Ovary (tissue), 9 donors: ENCODE data around the gene RAC2. TPM values are rescaled to one million over a fixed set of nuclear protein-coding genes. Genes with fewer than 3 reads are reported as not detected.
"Not testable (repeated sequence)": the region's sequence is repeated elsewhere in the genome, so short reads cannot be mapped to it uniquely, and the experiment has no call there.

Source experiments
- DNase-seq, 5 donors: peaks; one replicate each; pipeline ENCODE4 v3.0.0-alpha.2; 2019 to 2020
- H3K27ac ChIP-seq, 2 donors: fragments of 200-600 bp; one replicate each; pipeline versions ENCODE4 v1.5.1 to v1.8.0; 2019 to 2022
- H3K27me3 ChIP-seq: fragments of 200-600 bp; one replicate; pipeline ENCODE4 v1.8.0; 2022
- H3K36me3 ChIP-seq: fragments of 200-600 bp; sonication (generic); one replicate; pipeline ENCODE4 v1.5.1; 2019
- H3K4me1 ChIP-seq: one replicate; pipeline ENCODE4 v1.8.1; 2013; ENCODE audit warnings: mild to moderate bottlenecking, moderate library complexity; ENCODE audit not compliant: insufficient read depth
- H3K4me3 ChIP-seq: fragments of 200-600 bp; sonication (generic); one replicate; pipeline ENCODE4 v1.5.1; 2017
- H3K9me3 ChIP-seq, 2 donors: fragments of 200-600 bp in 1 of 2; sonication (generic) in 1 of 2; one replicate each; pipeline versions ENCODE4 v1.5.1 to v1.8.1; 2013 to 2019; ENCODE audit warnings: mild to moderate bottlenecking in 1 of 2, moderate library complexity in 1 of 2
- CTCF ChIP-seq, 3 donors: fragments of 450-650 bp in 2 of 3; fragments of 200-600 bp in 1 of 3; IDR thresholded peaks; one replicate each; pipeline versions ENCODE4 v1.5.1 to v1.8.0; 2016 to 2022; ENCODE audit warnings: antibody characterized with exemption in 3 of 3, mild to moderate bottlenecking in 1 of 3
- EP300 ChIP-seq: sonication (generic); formaldehyde crosslinking; IDR thresholded peaks from one replicate; pipeline ENCODE4 v1.6.1; 2017; ENCODE audit warnings: antibody characterized with exemption
- POLR2A ChIP-seq: fragments of 450-650 bp; IDR thresholded peaks from one replicate; pipeline ENCODE4 v1.6.1; 2017; ENCODE audit warnings: antibody characterized with exemption, mild to moderate bottlenecking, moderate library complexity
- WGBS, 3 donors: extraction: QIAGEN DNeasy Blood & Tissue Kit in 1 of 3; methylation state at CpG; one replicate each; pipeline versions ENCODE4 v1.1.5 to v1.1.7; 2013 to 2017; 5-methylcytosine and 5-hydroxymethylcytosine counted together
- intact Hi-C, 4 donors: fragments of 100-400 bp; cut with DNase I; formaldehyde crosslinking; loops; one replicate each; pipeline versions ENCODE4 v1.11.0 to v1.15.1; 2022 to 2023
- polyA plus RNA-seq, 2 donors: library from polyadenylated mRNA; stranded (reverse); fragments of 200-250 nt in 1 of 2; fragments of 350-450 nt in 1 of 2; fragmentation: Illumina TruSeq in 1 of 2; extraction: RNeasy Lipid Tissue Mini Kit (QIAGEN cat#74804) in 1 of 2; gene quantifications; one replicate each; pipeline ENCODE4 v1.2.3, GENCODE V29; 2013 to 2014
- total RNA-seq, 7 donors: library from RNA; depleted of rRNA in 2 of 7; stranded (reverse); fragments of >200 nt in 2 of 7; fragmentation: NEBNext Ultra II Directional in 3 of 7; extraction: Animal tissue kit (Norgen Biotek cat#: 25700) in 3 of 7; gene quantifications; one replicate each; pipeline versions ENCODE4 v1.1.0 to v1.2.4, GENCODE V29; 2016 to 2023
- donor health status: DM: no; HTN: no; CAD: no; lungs with moderate emphysema.
- donor health status: DM: no; HTN: no; CAD: no.
- donor health status: Bipolar disorder and iron deficiency.
- donor health status: DM: yes; HTN: yes; CAD: no.
- donor health status: DM: no; HTN: no; CAD: no.
- donor health status: DM: yes; HTN: yes; CAD: no.

RAC2 gene
- total and polyA plus RNA-seq, 9 donors = 2.3 to 18.4 (median 6.0) TPM

GRCh38 chr22:37254867-37255233 lies 10.8 kb upstream of the RAC2 start:
- TF ChIP-seq POLR2A (no peak), EP300 (no peak), CTCF (IDR thresholded peaks at IDR 0.05) (no peak)
- H3K9me3 ChIP-seq = no peaks in the 10 kb centered on the region
- 43 to 47% (median 46%) methylated on average over 5 of the region's 5 CpGs for WGBS, 3 donors

GRCh38 chr22:37254209-37254866 lies 10.3 kb upstream of the RAC2 start:
- WGBS, 3 donors = 72 to 80% (median 77%) methylated on average over 5 of the region's 5 CpGs
- Histone ChIP-seq H3K36me3 (no peaks in the 10 kb centered on the region), H3K27me3 (no peaks in the 10 kb centered on the region), H3K4me3 (no peak overlapping the region), H3K9me3 (no peaks in the 10 kb centered on the region), H3K4me1 (no peaks in the 10 kb centered on the region), H3K27ac (no peak overlapping the region)
- no peak for DNase-seq
- no peak for TF ChIP-seq POLR2A
- no peak for TF ChIP-seq EP300
- TF ChIP-seq CTCF (IDR thresholded peaks at IDR 0.05) = no peak
- intact Hi-C loops = loop anchor here in 1 of 4 donors (10.0 kb wide), 1 partner anchor 90 kb away; no protein-coding TSS in a partner anchor

More at GRCh38 chr22:37254867-37255233, 10.8 kb upstream of the RAC2 start:
- no peak overlapping the region for H3K27ac ChIP-seq
- no peaks in the 10 kb centered on the region for H3K27me3 ChIP-seq
- H3K36me3 ChIP-seq = no peaks in the 10 kb centered on the region
- no peak for DNase-seq
- H3K4me3 ChIP-seq = no peak overlapping the region
- no peaks in the 10 kb centered on the region for H3K4me1 ChIP-seq
- intact Hi-C loops = loop anchor here in 1 of 4 donors (10.0 kb wide), 1 partner anchor 90 kb away; no protein-coding TSS in a partner anchor

GRCh38 chr22:37253126-37253660 lies 9.1 kb upstream of the RAC2 start:
- Histone ChIP-seq H3K27me3 (no peaks in the 10 kb centered on the region), H3K4me1 (no peaks in the 10 kb centered on the region), H3K36me3 (no peaks in the 10 kb centered on the region), H3K27ac (no peak overlapping the region), H3K4me3 (no peak overlapping the region), H3K9me3 (no peaks in the 10 kb centered on the region)
- 42 to 48% (median 46%) methylated on average over 7 of the region's 7 CpGs for WGBS, 3 donors
- intact Hi-C loops = loop anchor here in 1 of 4 donors (10.0 kb wide), 1 partner anchor 88 kb away; no protein-coding TSS in a partner anchor
- DNase-seq = no peak
- TF ChIP-seq CTCF (IDR thresholded peaks at IDR 0.05) = no peak
- no peak for TF ChIP-seq EP300
- TF ChIP-seq POLR2A = no peak

- WGBS, 3 donors = 79 to 85% (median 84%) methylated on average over 8 of the region's 8 CpGs
- DNase-seq = not testable (repeated sequence)
- intact Hi-C loops = loop anchor here in 1 of 4 donors (10.0 kb wide), 1 partner anchor 87 kb away; no protein-coding TSS in a partner anchor
Observed at GRCh38 chr22:37251836-37252235, 7.8 kb upstream of the RAC2 start.

GRCh38 chr22:37249986-37250385 lies 5.9 kb upstream of the RAC2 start:
- WGBS, 3 donors = 71 to 86% (median 80%) methylated on average over 12 of the region's 12 CpGs
- Histone ChIP-seq H3K27me3 (no peaks in the 10 kb centered on the region), H3K36me3 (no peaks in the 10 kb centered on the region), H3K27ac (no peak overlapping the region), H3K4me1 (no peaks in the 10 kb centered on the region), H3K9me3 (no peaks in the 10 kb centered on the region), H3K4me3 (no peak overlapping the region)
- no peak for DNase-seq
- TF ChIP-seq POLR2A (no peak), CTCF (IDR thresholded peaks at IDR 0.05) (no peak), EP300 (no peak)
- intact Hi-C loops = loop anchor here in 1 of 4 donors (10.0 kb wide), 1 partner anchor 85 kb away; no protein-coding TSS in a partner anchor

More at GRCh38 chr22:37251836-37252235, 7.8 kb upstream of the RAC2 start:
- H3K4me1 ChIP-seq, H3K27me3 ChIP-seq, H3K9me3 ChIP-seq, H3K4me3 ChIP-seq, H3K36me3 ChIP-seq, H3K27ac ChIP-seq: not testable (repeated sequence)
